MM.1S (cell line): Measurements from ENCODE around the gene UNC13B.

Experiments used
- DNase-seq: peaks from one replicate; pipeline ENCODE4 v3.0.0-alpha.2; 2015
- H2AFZ ChIP-seq: fragments of 300-600 bp; sonication (generic); 2 replicates; pipeline ENCODE4 v1.6.0; 2016; ENCODE audit warnings: antibody characterized with exemption, low read length
- H3F3A ChIP-seq: fragments of 300-600 bp; sonication (generic); 2 replicates; pipeline ENCODE4 v1.6.1; 2016; ENCODE audit warnings: mild to moderate bottlenecking, antibody characterized with exemption, low read length, moderate library complexity, mixed read lengths; ENCODE audit not compliant: insufficient read depth
- H3K27ac ChIP-seq: fragments of 300-600 bp; sonication (generic); 2 replicates; pipeline ENCODE4 v1.5.1; 2016; ENCODE audit warnings: mild to moderate bottlenecking, low read length
- H3K27me3 ChIP-seq: fragments of 300-600 bp; sonication (generic); replicated peaks from 2 replicates; pipeline ENCODE4 v1.6.0; 2016; ENCODE audit warnings: low read length; ENCODE audit not compliant: insufficient read depth
- H3K36me3 ChIP-seq: fragments of 300-600 bp; sonication (generic); replicated peaks from 2 replicates; pipeline ENCODE4 v1.6.1; 2016; ENCODE audit warnings: mild to moderate bottlenecking, low read length, mixed read lengths; ENCODE audit not compliant: insufficient read depth
- H3K4me1 ChIP-seq: fragments of 300-600 bp; sonication (generic); 2 replicates; pipeline ENCODE4 v1.6.1; 2016; ENCODE audit warnings: low read length, mixed read lengths
- H3K4me2 ChIP-seq: fragments of 300-600 bp; sonication (generic); 2 replicates; pipeline ENCODE4 v1.6.0; 2016; ENCODE audit warnings: low read depth, low read length
- H3K4me3 ChIP-seq: fragments of 300-600 bp; sonication (generic); 2 replicates; pipeline ENCODE4 v1.5.1; 2016; ENCODE audit warnings: low read length, mixed read lengths
- H3K79me2 ChIP-seq: fragments of 300-600 bp; sonication (generic); 2 replicates; pipeline ENCODE4 v1.6.1; 2016; ENCODE audit warnings: mixed run types, low read length, mixed read lengths
- H3K9ac ChIP-seq: fragments of 300-600 bp; sonication (generic); 2 replicates; pipeline ENCODE4 v1.6.1; 2016; ENCODE audit warnings: low read length, mixed read lengths
- H3K9me2 ChIP-seq: fragments of 300-600 bp; sonication (generic); replicated peaks from 2 replicates; pipeline ENCODE4 v1.6.1; 2016; ENCODE audit warnings: mild to moderate bottlenecking, low read length, mixed read lengths; ENCODE audit not compliant: insufficient read depth
- H3K9me3 ChIP-seq: fragments of 300-600 bp; sonication (generic); replicated peaks from 2 replicates; pipeline ENCODE4 v1.6.1; 2016; ENCODE audit warnings: mild to moderate bottlenecking, low read length, mixed read lengths; ENCODE audit not compliant: insufficient read depth
- H4K20me1 ChIP-seq: fragments of 300-600 bp; sonication (generic); 2 replicates; pipeline ENCODE4 v1.6.1; 2016; ENCODE audit warnings: mild to moderate bottlenecking, low read length, moderate library complexity, mixed read lengths; ENCODE audit not compliant: insufficient read depth
- EZH2 ChIP-seq: fragments of 300-600 bp; sonication (generic); optimal IDR thresholded peaks from 2 replicates; pipeline ENCODE3; 2017; ENCODE audit warnings: low read depth, mild to moderate bottlenecking, antibody characterized with exemption, low read length, mixed read lengths
- EZH2phosphoT487 ChIP-seq: fragments of 300-600 bp; sonication (generic); IDR thresholded peaks from 2 replicates; pipeline ENCODE4 v1.6.1; 2018; ENCODE audit warnings: antibody characterized with exemption, low read length
- TF ChIP-seq, protein P1 (sequence below): fragments of 300-600 bp; sonication (generic); IDR thresholded peaks from 2 replicates; pipeline ENCODE4 v1.5.1; 2016; ENCODE audit warnings: antibody characterized with exemption, low read length, mixed read lengths

UNC13B gene

DNA sequence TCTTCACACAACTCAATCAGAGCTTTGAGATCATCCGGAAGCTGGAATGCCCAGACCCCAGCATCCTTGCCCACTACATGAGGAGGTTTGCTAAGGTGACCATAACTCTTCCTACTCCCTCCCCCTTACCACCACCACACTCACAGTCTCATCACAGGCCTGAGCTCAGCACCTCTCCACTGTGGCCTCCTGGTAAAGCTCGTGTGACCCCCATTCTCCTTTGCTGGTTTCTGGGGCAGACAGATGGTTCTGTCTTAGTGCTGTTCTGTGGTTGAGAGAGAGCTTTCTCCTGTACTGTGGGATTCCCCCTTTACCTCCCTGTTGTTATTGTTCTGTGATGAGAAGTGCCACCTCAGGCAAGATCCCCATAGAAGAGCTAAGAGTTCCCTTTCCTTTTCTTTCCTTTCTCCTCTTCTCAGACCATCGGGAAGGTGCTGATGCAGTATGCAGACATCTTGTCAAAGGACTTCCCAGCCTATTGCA lies 235.4 kb downstream of the UNC13B start:
- Histone ChIP-seq H4K20me1 (no peaks in the 10 kb centered on the region), H3K9me3 (no peaks in the 10 kb centered on the region), H3K36me3 (no peaks in the 10 kb centered on the region), H3K9me2 (no peaks in the 10 kb centered on the region), H3K79me2 (no peaks in the 10 kb centered on the region), H3K27me3 (no peaks in the 10 kb centered on the region), H3F3A (no peaks in the 10 kb centered on the region), H3K9ac (no peak overlapping the region), H2AFZ (no peak overlapping the region), H3K4me1 (no peaks in the 10 kb centered on the region; the same call in 1 of the 2 replicates), H3K4me2 (no peak overlapping the region), H3K4me3 (no peak overlapping the region), H3K27ac (no peak overlapping the region)
- TF ChIP-seq EZH2, result no peak
- TF ChIP-seq EZH2phosphoT487, result no peak
- peak; percentile 37 for DNase-seq

DNA sequence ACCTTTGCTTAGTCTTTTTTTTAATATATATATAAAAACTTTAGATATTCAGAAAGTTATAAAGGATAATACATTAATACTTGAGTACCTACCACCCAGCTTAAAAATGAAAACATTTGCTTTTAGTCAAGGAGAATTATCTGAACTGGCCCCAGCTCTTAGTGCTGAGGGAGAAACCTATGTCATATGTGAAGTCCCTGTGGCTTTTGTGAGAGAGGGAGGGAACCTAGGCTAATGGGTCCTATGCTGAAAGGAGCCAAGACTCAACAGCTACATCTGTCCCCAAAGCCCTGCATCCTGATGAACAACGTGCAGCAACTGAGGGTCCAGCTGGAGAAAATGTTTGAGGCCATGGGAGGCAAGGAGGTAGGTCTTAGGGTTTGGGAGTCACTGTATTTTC lies 236.1 kb downstream of the UNC13B start:
- H3K9me2 ChIP-seq, result no peaks in the 10 kb centered on the region
- no peak overlapping the region for H2AFZ ChIP-seq
- H4K20me1 ChIP-seq, result no peaks in the 10 kb centered on the region
- H3K36me3 ChIP-seq, result no peaks in the 10 kb centered on the region
- H3K27ac ChIP-seq, result no peak overlapping the region
- no peak overlapping the region for H3K4me3 ChIP-seq
- H3K27me3 ChIP-seq, result no peaks in the 10 kb centered on the region
- no peaks in the 10 kb centered on the region for H3F3A ChIP-seq
- H3K79me2 ChIP-seq, result no peaks in the 10 kb centered on the region
- H3K4me2 ChIP-seq, result no peak overlapping the region
- no peaks in the 10 kb centered on the region; the same call in 1 of the 2 replicates for H3K4me1 ChIP-seq
- TF ChIP-seq EZH2, result no peak
- TF ChIP-seq EZH2phosphoT487, result no peak
- TF ChIP-seq, protein P1, sequence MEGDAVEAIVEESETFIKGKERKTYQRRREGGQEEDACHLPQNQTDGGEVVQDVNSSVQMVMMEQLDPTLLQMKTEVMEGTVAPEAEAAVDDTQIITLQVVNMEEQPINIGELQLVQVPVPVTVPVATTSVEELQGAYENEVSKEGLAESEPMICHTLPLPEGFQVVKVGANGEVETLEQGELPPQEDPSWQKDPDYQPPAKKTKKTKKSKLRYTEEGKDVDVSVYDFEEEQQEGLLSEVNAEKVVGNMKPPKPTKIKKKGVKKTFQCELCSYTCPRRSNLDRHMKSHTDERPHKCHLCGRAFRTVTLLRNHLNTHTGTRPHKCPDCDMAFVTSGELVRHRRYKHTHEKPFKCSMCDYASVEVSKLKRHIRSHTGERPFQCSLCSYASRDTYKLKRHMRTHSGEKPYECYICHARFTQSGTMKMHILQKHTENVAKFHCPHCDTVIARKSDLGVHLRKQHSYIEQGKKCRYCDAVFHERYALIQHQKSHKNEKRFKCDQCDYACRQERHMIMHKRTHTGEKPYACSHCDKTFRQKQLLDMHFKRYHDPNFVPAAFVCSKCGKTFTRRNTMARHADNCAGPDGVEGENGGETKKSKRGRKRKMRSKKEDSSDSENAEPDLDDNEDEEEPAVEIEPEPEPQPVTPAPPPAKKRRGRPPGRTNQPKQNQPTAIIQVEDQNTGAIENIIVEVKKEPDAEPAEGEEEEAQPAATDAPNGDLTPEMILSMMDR, result no peak
- DNase-seq, result no peak
- no peak overlapping the region for H3K9ac ChIP-seq
- no peaks in the 10 kb centered on the region for H3K9me3 ChIP-seq

DNA sequence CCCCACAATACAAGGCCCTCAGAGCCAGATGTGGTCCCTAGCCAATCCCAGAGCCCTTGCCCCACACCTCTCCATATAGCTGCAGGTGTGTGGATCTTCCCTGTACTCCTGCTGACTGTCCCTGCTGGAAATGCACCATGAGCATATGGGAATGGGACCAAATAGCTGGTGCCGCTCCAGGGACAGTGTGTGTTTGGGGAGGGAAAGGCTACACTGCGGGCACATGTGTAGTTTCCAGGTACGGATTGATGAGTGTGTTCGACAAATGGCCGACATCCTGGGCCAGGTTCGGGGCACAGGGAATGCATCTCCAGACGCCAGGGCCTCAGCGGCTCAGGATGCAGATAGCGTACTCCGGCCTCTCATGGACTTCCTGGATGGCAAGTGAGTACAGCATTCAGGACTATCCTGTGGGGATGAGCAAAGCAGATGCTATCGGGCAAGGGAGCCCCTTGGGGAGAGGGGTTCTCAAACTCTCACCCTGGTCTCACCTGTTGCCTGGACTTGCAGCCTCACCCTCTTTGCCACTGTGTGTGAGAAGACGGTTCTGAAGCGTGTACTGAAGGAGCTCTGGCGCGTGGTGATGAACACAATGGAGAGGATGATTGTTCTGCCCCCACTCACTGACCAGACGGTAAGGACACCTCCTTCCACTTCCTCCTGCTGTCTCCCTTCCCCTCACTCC lies 237.0 kb downstream of the UNC13B start:
- H3K36me3 ChIP-seq, result no peaks in the 10 kb centered on the region
- no peaks in the 10 kb centered on the region; the same call in 1 of the 2 replicates for H3K4me1 ChIP-seq
- no peak for DNase-seq

More for the DNA sequence above, 237.0 kb downstream of the UNC13B start:
- no peaks in the 10 kb centered on the region for H3F3A ChIP-seq
- TF ChIP-seq, protein P1, result no peak
- no peak for TF ChIP-seq EZH2phosphoT487
- no peak for TF ChIP-seq EZH2
- no peak overlapping the region for H3K4me2 ChIP-seq
- no peaks in the 10 kb centered on the region for H4K20me1 ChIP-seq
- H3K27ac ChIP-seq, result no peak overlapping the region
- no peak overlapping the region for H2AFZ ChIP-seq
- H3K4me3 ChIP-seq, result no peak overlapping the region
- no peak overlapping the region for H3K9ac ChIP-seq
- no peaks in the 10 kb centered on the region for H3K27me3 ChIP-seq
- H3K79me2 ChIP-seq, result no peaks in the 10 kb centered on the region
- no peaks in the 10 kb centered on the region for H3K9me3 ChIP-seq
- H3K9me2 ChIP-seq, result no peaks in the 10 kb centered on the region
